Urothelium cell line (cell line): Measurements from ENCODE around the gene UBIAD1.

Source experiments
- DNase-seq: peaks from one replicate; pipeline ENCODE4 v3.0.0; 2011; ENCODE audit warnings: low spot score, mixed read lengths
- FAIRE-seq: peaks from 2 replicates; lab custom pipeline; 2011; peaks lifted over from hg19 to GRCh38; lab: Jason Lieb, UNC

UBIAD1 gene

GRCh38 chr1:11308699-11309224, 35.8 kb downstream of the UBIAD1 start:
- DNase-seq (no peak), FAIRE-seq (no peak)

- DNase-seq: no peak
- FAIRE-seq: no peak
Observed at GRCh38 chr1:11309385-11309784, 36.4 kb downstream of the UBIAD1 start.

GRCh38 chr1:11311816-11312755, 39.1 kb downstream of the UBIAD1 start:
- DNase-seq (no peak), FAIRE-seq (no peak)

GRCh38 chr1:11314959-11315358, 42.0 kb downstream of the UBIAD1 start:
- FAIRE-seq: no peak
- DNase-seq: no peak

GRCh38 chr1:11316701-11317100, 43.7 kb downstream of the UBIAD1 start:
- no peak for DNase-seq
- FAIRE-seq: no peak

- FAIRE-seq: no peak
Observed at GRCh38 chr1:11318982-11319381, 46.0 kb downstream of the UBIAD1 start.

GRCh38 chr1:11320153-11320936, 47.3 kb downstream of the UBIAD1 start:
- no peak for FAIRE-seq
- DNase-seq: no peak

More at GRCh38 chr1:11318982-11319381, 46.0 kb downstream of the UBIAD1 start:
- DNase-seq: no peak

GRCh38 chr1:11321656-11322491, 48.9 kb downstream of the UBIAD1 start:
- FAIRE-seq (no peak), DNase-seq (no peak)

- DNase-seq: no peak
- FAIRE-seq: no peak
Observed at GRCh38 chr1:11324567-11325165, 51.7 kb downstream of the UBIAD1 start.

- DNase-seq: no peak
- no peak for FAIRE-seq
Observed at GRCh38 chr1:11326070-11326469, 53.1 kb downstream of the UBIAD1 start.

- DNase-seq (no peak), FAIRE-seq (no peak)
Observed at GRCh38 chr1:11328444-11328843, 55.4 kb downstream of the UBIAD1 start.

GRCh38 chr1:11330411-11330810, 57.4 kb downstream of the UBIAD1 start:
- DNase-seq (no peak), FAIRE-seq (no peak)

- FAIRE-seq: no peak
- DNase-seq: no peak
Observed at GRCh38 chr1:11331036-11331944, 58.3 kb downstream of the UBIAD1 start.

- DNase-seq (no peak), FAIRE-seq (no peak)
Observed at GRCh38 chr1:11331945-11332546, 59.0 kb downstream of the UBIAD1 start.

- FAIRE-seq (no peak), DNase-seq (no peak)
Observed at GRCh38 chr1:11333631-11334030, 60.6 kb downstream of the UBIAD1 start.

GRCh38 chr1:11334261-11334804, 61.3 kb downstream of the UBIAD1 start:
- FAIRE-seq (no peak), DNase-seq (no peak)

GRCh38 chr1:11334821-11335220, 61.8 kb downstream of the UBIAD1 start:
- DNase-seq: no peak
- FAIRE-seq: no peak

- FAIRE-seq (no peak), DNase-seq (no peak)
Observed at GRCh38 chr1:11335417-11336056, 62.5 kb downstream of the UBIAD1 start.
